ENCODE results near the gene SCARB1. TPM values are rescaled to one million over a fixed set of nuclear protein-coding genes. Genes with fewer than 3 reads are reported as not detected.
"Not testable (repeated sequence)": the region's sequence is repeated elsewhere in the genome, so short reads cannot be mapped to it uniquely, and the experiment has no call there.

SCARB1 gene
- total RNA-seq, 1 experiment from 2014 or later: 106 TPM

DNA sequence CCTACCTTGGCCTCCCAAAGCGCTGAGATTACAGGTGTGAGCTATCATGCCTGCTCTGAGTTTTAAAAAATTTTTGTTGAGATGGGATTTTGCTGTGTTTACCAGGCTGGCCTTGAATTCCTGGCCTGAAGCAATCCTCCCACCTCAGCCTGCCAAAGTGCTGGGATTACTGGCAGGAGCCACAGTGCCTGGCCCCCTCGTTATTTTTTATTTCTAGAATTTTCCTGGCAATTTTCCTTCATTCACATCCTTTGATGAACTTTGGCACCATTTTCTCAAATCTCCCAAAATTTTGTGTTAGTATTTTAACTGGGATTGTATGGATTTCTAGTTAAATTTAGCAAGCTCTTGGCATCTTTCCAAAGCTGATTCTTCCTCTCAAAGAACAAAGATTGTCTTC lies 24.6 kb upstream of the SCARB1 start:
- no peaks in the 10 kb centered on the region for H3K27me3 Mint-ChIP-seq (ENCODE audit: insufficient read depth, unreplicated experiment)
- H3K9me3 Mint-ChIP-seq (ENCODE audit: unreplicated experiment): no peaks in the 10 kb centered on the region
- H3K4me1 Mint-ChIP-seq (ENCODE audit: low read depth, unreplicated experiment): peaks cover 9% of the 10 kb centered on the region
- TF ChIP-seq, protein P1, sequence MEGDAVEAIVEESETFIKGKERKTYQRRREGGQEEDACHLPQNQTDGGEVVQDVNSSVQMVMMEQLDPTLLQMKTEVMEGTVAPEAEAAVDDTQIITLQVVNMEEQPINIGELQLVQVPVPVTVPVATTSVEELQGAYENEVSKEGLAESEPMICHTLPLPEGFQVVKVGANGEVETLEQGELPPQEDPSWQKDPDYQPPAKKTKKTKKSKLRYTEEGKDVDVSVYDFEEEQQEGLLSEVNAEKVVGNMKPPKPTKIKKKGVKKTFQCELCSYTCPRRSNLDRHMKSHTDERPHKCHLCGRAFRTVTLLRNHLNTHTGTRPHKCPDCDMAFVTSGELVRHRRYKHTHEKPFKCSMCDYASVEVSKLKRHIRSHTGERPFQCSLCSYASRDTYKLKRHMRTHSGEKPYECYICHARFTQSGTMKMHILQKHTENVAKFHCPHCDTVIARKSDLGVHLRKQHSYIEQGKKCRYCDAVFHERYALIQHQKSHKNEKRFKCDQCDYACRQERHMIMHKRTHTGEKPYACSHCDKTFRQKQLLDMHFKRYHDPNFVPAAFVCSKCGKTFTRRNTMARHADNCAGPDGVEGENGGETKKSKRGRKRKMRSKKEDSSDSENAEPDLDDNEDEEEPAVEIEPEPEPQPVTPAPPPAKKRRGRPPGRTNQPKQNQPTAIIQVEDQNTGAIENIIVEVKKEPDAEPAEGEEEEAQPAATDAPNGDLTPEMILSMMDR (IDR thresholded peaks at IDR 0.05; ENCODE audit: insufficient read depth in 1 of 2, low read depth in 1 of 2, low read length in 1 of 2, severe bottlenecking in 1 of 2, unreplicated experiment in 1 of 2): no peak
- intact Hi-C loops (cut with micrococcal nuclease; ENCODE audit: unreplicated experiment): no loop called here
- no TSS peak for BruUV-seq (replicated peaks)
- H3K36me3 Mint-ChIP-seq (ENCODE audit: insufficient read depth, unreplicated experiment): peaks cover 7% of the 10 kb centered on the region
- no peak overlapping the region for H3K27ac Mint-ChIP-seq (ENCODE audit: unreplicated experiment)
- Histone ChIP-seq H3K36me3 (ENCODE audit: control insufficient read depth, insufficient read depth, low read length) (no peaks in the 10 kb centered on the region), H3K9me3 (no peaks in the 10 kb centered on the region), H3K27me3 (replicated peaks; ENCODE audit: control insufficient read depth, insufficient read depth, low read length) (no peaks in the 10 kb centered on the region), H3K4me3 (ENCODE audit: low read depth, low read length) (no peak overlapping the region), H3K4me1 (peaks cover 43% of the 10 kb centered on the region)
- DNase-seq: no peak
- H3K4me3 Mint-ChIP-seq (ENCODE audit: unreplicated experiment): no peak overlapping the region
- CTCF ChIA-PET: no interaction called here
- POLR2A ChIA-PET: no interaction called here

DNA sequence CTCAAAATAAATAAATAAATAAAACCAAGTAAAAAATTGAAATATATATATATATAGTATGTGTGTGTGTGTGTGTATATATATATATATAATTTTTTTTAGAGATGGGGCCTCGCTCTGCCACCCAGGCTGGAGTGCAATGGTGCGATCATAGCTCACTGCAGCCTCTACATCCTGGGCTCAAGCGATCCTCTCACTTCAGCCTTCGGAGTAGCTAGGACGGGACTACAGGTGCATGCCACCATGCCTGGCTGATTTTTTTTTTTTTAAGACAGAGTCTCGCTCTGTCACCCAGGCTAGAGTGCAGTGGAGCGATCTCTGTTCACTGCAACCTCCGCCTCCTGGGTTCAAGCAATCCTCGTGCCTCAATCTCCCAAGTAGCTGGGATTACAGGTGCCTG lies 24.1 kb upstream of the SCARB1 start:
- H3K4me1 ChIP-seq: peaks cover 47% of the 10 kb centered on the region
- POLR2A ChIA-PET; H3K4me1 Mint-ChIP-seq (ENCODE audit: low read depth, unreplicated experiment); H3K27me3 ChIP-seq (replicated peaks; ENCODE audit: control insufficient read depth, insufficient read depth, low read length); intact Hi-C loops (cut with micrococcal nuclease; ENCODE audit: unreplicated experiment); H3K4me3 ChIP-seq (ENCODE audit: low read depth, low read length); H3K36me3 ChIP-seq (ENCODE audit: control insufficient read depth, insufficient read depth, low read length); H3K27me3 Mint-ChIP-seq (ENCODE audit: insufficient read depth, unreplicated experiment); H3K9me3 Mint-ChIP-seq (ENCODE audit: unreplicated experiment); DNase-seq; H3K9me3 ChIP-seq; CTCF ChIA-PET; BruUV-seq (replicated peaks); H3K4me3 Mint-ChIP-seq (ENCODE audit: unreplicated experiment); H3K27ac Mint-ChIP-seq (ENCODE audit: unreplicated experiment); H3K36me3 Mint-ChIP-seq (ENCODE audit: insufficient read depth, unreplicated experiment): not testable (repeated sequence)

DNA sequence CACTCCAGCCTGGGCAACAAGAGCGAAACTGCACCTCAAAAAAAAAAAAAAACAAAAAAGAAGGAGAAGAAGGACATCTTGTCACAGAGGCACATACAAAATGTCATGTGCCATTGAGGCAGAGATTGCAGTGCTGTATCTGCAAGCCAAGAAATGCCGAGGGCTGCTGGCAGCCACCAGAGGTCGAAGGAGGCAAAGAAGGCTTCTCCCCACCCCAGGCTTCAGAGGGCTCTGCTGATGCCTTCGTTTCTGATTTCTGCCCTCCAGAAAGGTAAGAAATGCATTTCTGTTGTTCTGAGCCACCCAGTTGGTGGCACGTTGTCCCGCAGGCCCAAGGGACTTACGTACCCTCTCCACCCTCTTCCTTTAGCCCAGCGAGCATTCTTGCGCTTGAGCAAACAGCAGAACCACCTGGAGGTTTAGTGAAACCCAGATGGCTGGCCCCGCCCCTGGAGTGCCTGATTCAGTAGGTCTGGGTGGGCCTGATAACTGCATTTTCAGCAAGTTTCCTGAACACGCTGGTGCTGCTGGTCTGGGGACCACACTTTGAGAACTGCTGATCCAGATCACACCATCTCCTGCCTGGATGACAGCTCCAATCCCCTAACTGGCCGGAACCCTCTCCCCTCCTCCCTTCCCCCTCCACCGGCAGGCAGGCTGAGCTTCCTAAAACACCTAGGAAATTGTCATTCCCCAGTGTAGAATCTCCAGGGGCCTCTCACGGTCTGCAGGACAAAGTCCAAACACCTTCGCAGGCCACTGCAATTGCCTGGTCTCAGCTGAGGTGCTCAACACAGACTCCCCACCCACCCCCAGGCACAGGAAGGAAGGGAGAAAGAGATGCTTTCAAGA lies 21.1 kb upstream of the SCARB1 start:
- H3K36me3 Mint-ChIP-seq (ENCODE audit: insufficient read depth, unreplicated experiment): peaks cover 9% of the 10 kb centered on the region

More for the DNA sequence above, 21.1 kb upstream of the SCARB1 start:
- no peaks in the 10 kb centered on the region for H3K27me3 Mint-ChIP-seq (ENCODE audit: insufficient read depth, unreplicated experiment)
- TF ChIP-seq, protein P1 (IDR thresholded peaks at IDR 0.05; ENCODE audit: insufficient read depth in 1 of 2, low read depth in 1 of 2, low read length in 1 of 2, severe bottlenecking in 1 of 2, unreplicated experiment in 1 of 2): peak in 1 of 2 experiments; percentile 4
- DNase-seq: peak; percentile 89 to 93
- Histone ChIP-seq H3K27me3 (replicated peaks; ENCODE audit: control insufficient read depth, insufficient read depth, low read length) (no peaks in the 10 kb centered on the region), H3K9me3 (no peaks in the 10 kb centered on the region), H3K4me1 (peaks cover 47% of the 10 kb centered on the region), H3K36me3 (ENCODE audit: control insufficient read depth, insufficient read depth, low read length) (no peaks in the 10 kb centered on the region), H3K4me3 (ENCODE audit: low read depth, low read length) (no peak overlapping the region)
- ChIA-PET CTCF (interaction anchor here (0.5 to 1.9 kb wide), 9 partner anchors 13 to 1514 kb away, joined by 3 to 17 read pairs (median 4); no protein-coding TSS in a partner anchor), POLR2A (interaction anchor here (0.7 to 1.5 kb wide), 7 partner anchors 14 to 152 kb away, joined by 3 to 10 read pairs (median 5); partner anchors contain the start of gene UBC)
- intact Hi-C loops (cut with micrococcal nuclease; ENCODE audit: unreplicated experiment): loop anchor here (1.0 to 2.0 kb wide), 5 partner anchors 15 to 57 kb away; partner anchors contain the start of gene SCARB1
- peak overlapping the region; percentile 97 for H3K27ac Mint-ChIP-seq (ENCODE audit: unreplicated experiment)
- no peaks in the 10 kb centered on the region for H3K9me3 Mint-ChIP-seq (ENCODE audit: unreplicated experiment)
- peak overlapping the region; percentile 71 for H3K4me3 Mint-ChIP-seq (ENCODE audit: unreplicated experiment)
- BruUV-seq (replicated peaks): TSS peak; percentile 87
- H3K4me1 Mint-ChIP-seq (ENCODE audit: low read depth, unreplicated experiment): peaks cover 9% of the 10 kb centered on the region
